ENCODE measurements around the gene TBPL2.

Gene TBPL2

DNA sequence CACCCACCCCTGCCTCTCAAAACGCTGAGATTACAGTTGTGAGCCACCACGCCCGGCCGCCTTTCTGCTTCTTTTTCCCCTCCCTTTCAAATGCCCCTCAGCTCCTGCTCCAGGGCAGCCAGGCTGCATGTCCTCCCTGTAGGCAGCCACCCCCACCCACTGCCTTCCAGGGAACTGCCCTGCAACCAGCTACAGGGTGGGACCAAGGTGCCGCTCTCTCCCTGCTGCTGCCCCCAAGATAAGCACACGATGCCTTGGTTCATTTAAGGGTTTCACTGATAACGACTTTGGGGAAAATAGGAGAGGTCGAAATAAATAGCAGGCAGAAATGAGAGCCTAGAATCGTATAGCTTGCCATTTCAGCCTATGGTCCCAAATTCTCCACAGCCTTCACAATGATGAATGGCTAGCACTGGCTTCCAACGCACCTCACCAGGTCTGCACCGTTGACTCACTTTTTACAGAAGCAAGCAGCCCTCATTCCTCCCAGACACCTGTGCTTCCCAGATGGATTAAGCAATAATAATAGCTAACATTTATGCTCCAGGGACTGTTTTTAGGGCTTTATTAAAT is 69.4 kb downstream of the TBPL2 start:
- H3K27me3 Mint-ChIP-seq: no peaks in the 10 kb centered on the region
- H3K36me3 Mint-ChIP-seq (ENCODE audit: insufficient read depth): peaks cover 27% of the 10 kb centered on the region
- H3K4me3 Mint-ChIP-seq: no peak overlapping the region
- H3K9me3 Mint-ChIP-seq: no peaks in the 10 kb centered on the region
- ATAC-seq (replicated peaks; ENCODE audit: extremely low read depth, poor library complexity, severe bottlenecking): no peak
- no peak overlapping the region for H3K27ac Mint-ChIP-seq (ENCODE audit: low read depth)
- DNase-seq (ENCODE audit: low spot score in 2 of 2): no peak
- H3K4me1 Mint-ChIP-seq: peaks cover 20% of the 10 kb centered on the region

DNA sequence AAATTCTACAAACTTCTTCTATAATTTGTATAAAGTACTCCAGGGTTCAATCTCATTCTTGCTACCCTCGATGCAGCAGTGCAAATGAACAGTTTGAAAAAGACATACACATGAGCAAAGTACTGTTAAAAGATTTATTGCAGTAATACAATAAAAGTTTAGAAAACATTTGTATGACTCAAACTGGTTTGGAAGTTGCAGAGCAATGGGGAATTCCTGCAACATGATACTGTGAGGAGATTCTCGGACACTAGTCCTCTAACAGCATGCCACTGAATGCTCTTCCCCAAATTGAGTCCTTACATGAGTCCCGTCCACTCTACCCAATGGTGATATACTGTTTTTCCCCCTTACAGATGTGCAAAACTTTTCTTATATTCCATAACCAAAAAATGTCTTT is 74.1 kb downstream of the TBPL2 start:
- H3K4me1 Mint-ChIP-seq: no peaks in the 10 kb centered on the region
- no peaks in the 10 kb centered on the region for H3K27me3 Mint-ChIP-seq
- DNase-seq (ENCODE audit: low spot score in 2 of 2) (no peak), ATAC-seq (replicated peaks; ENCODE audit: extremely low read depth, poor library complexity, severe bottlenecking) (no peak)
- no peak overlapping the region for H3K4me3 Mint-ChIP-seq
- H3K36me3 Mint-ChIP-seq (ENCODE audit: insufficient read depth): peaks cover 17% of the 10 kb centered on the region
- H3K27ac Mint-ChIP-seq (ENCODE audit: low read depth): no peak overlapping the region
- H3K9me3 Mint-ChIP-seq: no peaks in the 10 kb centered on the region
